Testis (tissue), 2 donors: ENCODE measurements around the gene CDH13.

ENCODE experiments used
- POLR2A ChIP-seq: fragments of 450-650 bp; IDR thresholded peaks from one replicate; pipeline ENCODE4 v1.6.1; 2017; ENCODE audit warnings: antibody characterized with exemption, mild to moderate bottlenecking, moderate library complexity
- TF ChIP-seq, protein P1 (sequence below), 3 experiments: fragments of 450-650 bp in 2 of 3; fragments of 200-600 bp in 1 of 3; sonication (generic) in 1 of 3; IDR thresholded peaks; one replicate each; pipeline ENCODE4 v1.5.1; 2016 to 2019; ENCODE audit warnings: antibody characterized with exemption in 3 of 3, mild to moderate bottlenecking in 2 of 3, moderate library complexity in 1 of 3

DNA sequence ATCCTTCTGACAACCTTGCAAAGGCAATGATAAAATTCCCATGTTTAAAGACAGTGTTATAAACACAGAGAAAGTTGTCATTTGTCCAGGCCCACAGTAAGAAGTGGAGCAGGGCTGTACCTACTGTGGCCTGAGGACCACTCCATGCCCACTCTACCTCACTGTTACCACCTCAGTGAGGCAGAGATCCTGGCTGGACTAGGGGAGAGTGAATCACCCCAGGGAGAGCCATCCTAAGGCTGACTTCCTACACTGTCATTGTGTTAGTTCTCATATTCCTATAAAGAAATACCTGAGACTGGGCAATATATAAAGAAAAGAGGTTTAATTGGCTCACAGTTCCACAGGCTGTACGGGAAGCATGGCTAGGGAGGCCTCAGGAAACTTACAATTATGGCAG lies 952.3 kb downstream of the CDH13 start:
- TF ChIP-seq, protein P1, sequence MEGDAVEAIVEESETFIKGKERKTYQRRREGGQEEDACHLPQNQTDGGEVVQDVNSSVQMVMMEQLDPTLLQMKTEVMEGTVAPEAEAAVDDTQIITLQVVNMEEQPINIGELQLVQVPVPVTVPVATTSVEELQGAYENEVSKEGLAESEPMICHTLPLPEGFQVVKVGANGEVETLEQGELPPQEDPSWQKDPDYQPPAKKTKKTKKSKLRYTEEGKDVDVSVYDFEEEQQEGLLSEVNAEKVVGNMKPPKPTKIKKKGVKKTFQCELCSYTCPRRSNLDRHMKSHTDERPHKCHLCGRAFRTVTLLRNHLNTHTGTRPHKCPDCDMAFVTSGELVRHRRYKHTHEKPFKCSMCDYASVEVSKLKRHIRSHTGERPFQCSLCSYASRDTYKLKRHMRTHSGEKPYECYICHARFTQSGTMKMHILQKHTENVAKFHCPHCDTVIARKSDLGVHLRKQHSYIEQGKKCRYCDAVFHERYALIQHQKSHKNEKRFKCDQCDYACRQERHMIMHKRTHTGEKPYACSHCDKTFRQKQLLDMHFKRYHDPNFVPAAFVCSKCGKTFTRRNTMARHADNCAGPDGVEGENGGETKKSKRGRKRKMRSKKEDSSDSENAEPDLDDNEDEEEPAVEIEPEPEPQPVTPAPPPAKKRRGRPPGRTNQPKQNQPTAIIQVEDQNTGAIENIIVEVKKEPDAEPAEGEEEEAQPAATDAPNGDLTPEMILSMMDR (IDR thresholded peaks at IDR 0.05) = no peak
- TF ChIP-seq POLR2A = no peak
